ENCODE data around the gene SULT4A1.

SULT4A1 gene

GRCh38 chr22:43844560-43845545 lies 17.5 kb downstream of the SULT4A1 start:
- no peak for DNase-seq (ENCODE audit: low read depth, low spot score)

GRCh38 chr22:43843783-43844530 lies 18.4 kb downstream of the SULT4A1 start:
- DNase-seq (ENCODE audit: low read depth, low spot score): no peak

- DNase-seq (ENCODE audit: low read depth, low spot score): no peak
These were observed 20.6 kb downstream of the SULT4A1 start for GRCh38 chr22:43841742-43842141.

GRCh38 chr22:43840851-43841250 lies 21.5 kb downstream of the SULT4A1 start:
- DNase-seq (ENCODE audit: low read depth, low spot score): no peak

GRCh38 chr22:43840431-43840830 lies 21.9 kb downstream of the SULT4A1 start:
- no peak for DNase-seq (ENCODE audit: low read depth, low spot score)

- no peak for DNase-seq (ENCODE audit: low read depth, low spot score)
These were observed 22.5 kb downstream of the SULT4A1 start for GRCh38 chr22:43839781-43840180.

- DNase-seq (ENCODE audit: low read depth, low spot score): no peak
These were observed 23.6 kb downstream of the SULT4A1 start for GRCh38 chr22:43838571-43839307.

GRCh38 chr22:43838161-43838560 lies 24.2 kb downstream of the SULT4A1 start:
- DNase-seq (ENCODE audit: low read depth, low spot score): no peak

GRCh38 chr22:43837666-43838065 lies 24.6 kb downstream of the SULT4A1 start:
- no peak for DNase-seq (ENCODE audit: low read depth, low spot score)

- no peak for DNase-seq (ENCODE audit: low read depth, low spot score)
These were observed 26.6 kb downstream of the SULT4A1 start for GRCh38 chr22:43835736-43836135.

GRCh38 chr22:43835166-43835565 lies 27.1 kb downstream of the SULT4A1 start:
- no peak for DNase-seq (ENCODE audit: low read depth, low spot score)

GRCh38 chr22:43833286-43834240 lies 28.8 kb downstream of the SULT4A1 start:
- no peak for DNase-seq (ENCODE audit: low read depth, low spot score)

- no peak for DNase-seq (ENCODE audit: low read depth, low spot score)
These were observed 29.7 kb downstream of the SULT4A1 start for GRCh38 chr22:43832393-43833265.

GRCh38 chr22:43831561-43832392 lies 30.5 kb downstream of the SULT4A1 start:
- DNase-seq (ENCODE audit: low read depth, low spot score): no peak

- DNase-seq (ENCODE audit: low read depth, low spot score): no peak
These were observed 31.3 kb downstream of the SULT4A1 start for GRCh38 chr22:43830931-43831560.

- DNase-seq (ENCODE audit: low read depth, low spot score): no peak
These were observed 32.1 kb downstream of the SULT4A1 start for GRCh38 chr22:43829904-43830851.
